CD14-positive monocyte (primary cell): Measurements from ENCODE around the gene PHYKPL. TPM values are rescaled to one million over a fixed set of nuclear protein-coding genes. Genes with fewer than 3 reads are reported as not detected.

Experiments
- DNase-seq, 3 donors: peaks; one replicate each; pipeline ENCODE4 v3.0.0-alpha.2; 2011 to 2022
- H2AFZ ChIP-seq: 2 replicates; pipeline ENCODE4 v1.6.0; 2012; ENCODE audit warnings: mild to moderate bottlenecking, low read depth, low read length, inconsistent platforms; ENCODE audit not compliant: insufficient read depth, poor library complexity, severe bottlenecking
- H3K27ac ChIP-seq, 2 donors: 1 replicate in 1 of 2; 2 replicates in 1 of 2; pipeline ENCODE4 v1.5.1; 2012 to 2013; ENCODE audit warnings: low read length in 2 of 2, control low read depth in 1 of 2, inconsistent platforms in 1 of 2, low read depth in 1 of 2, mild to moderate bottlenecking in 1 of 2
- H3K27me3 ChIP-seq, 2 donors: one replicate each; pipeline versions ENCODE4 v1.6.0 to v1.6.1; 2011 to 2013; ENCODE audit warnings: low read length in 2 of 2; ENCODE audit not compliant: control insufficient read depth in 2 of 2, insufficient read depth in 2 of 2
- H3K36me3 ChIP-seq, 2 donors: replicated peaks in 1 of 2; 1 replicate in 1 of 2; 2 replicates in 1 of 2; pipeline versions ENCODE4 v1.5.1 to v1.6.1; 2012 to 2013; ENCODE audit warnings: low read length in 2 of 2, control low read depth in 1 of 2, inconsistent platforms in 1 of 2, mild to moderate bottlenecking in 1 of 2; ENCODE audit not compliant: insufficient read depth in 2 of 2, control insufficient read depth in 1 of 2
- H3K4me1 ChIP-seq, 2 donors: 1 replicate in 1 of 2; 2 replicates in 1 of 2; pipeline versions ENCODE4 v1.5.1 to v1.6.1; 2012 to 2013; ENCODE audit warnings: low read length in 2 of 2, control low read depth in 1 of 2, inconsistent platforms in 1 of 2, mild to moderate bottlenecking in 1 of 2, moderate library complexity in 1 of 2; ENCODE audit not compliant: insufficient read depth in 2 of 2, control insufficient read depth in 1 of 2
- H3K4me2 ChIP-seq: replicated peaks from 2 replicates; pipeline ENCODE3; 2012; ENCODE audit warnings: low read length, moderate library complexity, mild to moderate bottlenecking; ENCODE audit not compliant: poor library complexity, severe bottlenecking; ENCODE audit errors: extremely low read depth
- H3K4me3 ChIP-seq, 3 experiments: fragments of 200-600 bp in 1 of 3; sonication (generic) in 1 of 3; replicated peaks in 1 of 3; 1 replicate in 2 of 3; 2 replicates in 1 of 3; pipeline ENCODE4 v1.5.1; 2011 to 2013; ENCODE audit warnings: low read length in 3 of 3, mild to moderate bottlenecking in 3 of 3, control low read depth in 2 of 3, low read depth in 2 of 3, inconsistent platforms in 1 of 3, moderate library complexity in 1 of 3
- H3K79me2 ChIP-seq: 2 replicates; pipeline ENCODE4 v1.6.0; 2012; ENCODE audit warnings: mild to moderate bottlenecking, control low read depth, inconsistent platforms, low read length, moderate library complexity; ENCODE audit not compliant: insufficient read depth
- H3K9ac ChIP-seq: 2 replicates; pipeline ENCODE4 v1.6.0; 2017; ENCODE audit warnings: low read length, mild to moderate bottlenecking; ENCODE audit not compliant: insufficient read depth, poor library complexity, severe bottlenecking
- H3K9me3 ChIP-seq, 2 donors: replicated peaks in 1 of 2; 1 replicate in 1 of 2; 2 replicates in 1 of 2; pipeline versions ENCODE4 v1.5.1 to v1.6.1; 2012 to 2013; ENCODE audit warnings: low read length in 2 of 2, control low read depth in 1 of 2; ENCODE audit not compliant: control insufficient read depth in 1 of 2, insufficient read depth in 1 of 2
- H4K20me1 ChIP-seq: 2 replicates; pipeline ENCODE4 v1.6.0; 2012; ENCODE audit warnings: mild to moderate bottlenecking, low read length, control low read depth, moderate library complexity; ENCODE audit not compliant: insufficient read depth
- H3K27ac Mint-ChIP-seq, 7 donors: one replicate each; pipeline ENCODE4 v1.8.0; 2020; ENCODE audit warnings: mild to moderate bottlenecking in 7 of 7, mixed read lengths in 7 of 7, moderate library complexity in 6 of 7, inconsistent platforms in 2 of 7
- H3K27me3 Mint-ChIP-seq, 3 donors: one replicate each; pipeline ENCODE4 v1.8.0; 2021 to 2022; ENCODE audit warnings: low read depth in 3 of 3, mild to moderate bottlenecking in 3 of 3, mixed read lengths in 3 of 3, moderate library complexity in 3 of 3, inconsistent platforms in 1 of 3
- H3K36me3 Mint-ChIP-seq, 2 donors: one replicate each; pipeline ENCODE4 v1.8.0; 2020; ENCODE audit warnings: mixed read lengths in 2 of 2, inconsistent platforms in 1 of 2, mild to moderate bottlenecking in 1 of 2
- H3K4me1 Mint-ChIP-seq: one replicate; pipeline ENCODE4 v1.8.0; 2020; ENCODE audit warnings: mild to moderate bottlenecking, mixed read lengths
- H3K4me3 Mint-ChIP-seq, 2 donors: one replicate each; pipeline ENCODE4 v1.8.0; 2020; ENCODE audit warnings: mild to moderate bottlenecking in 2 of 2, mixed read lengths in 2 of 2, moderate library complexity in 1 of 2
- H3K9me3 Mint-ChIP-seq, 7 donors: one replicate each; pipeline ENCODE4 v1.8.0; 2020 to 2022; ENCODE audit warnings: mixed read lengths in 7 of 7, mild to moderate bottlenecking in 6 of 7, moderate library complexity in 6 of 7, inconsistent platforms in 2 of 7
- CTCF ChIP-seq: fragments of 200-600 bp; IDR thresholded peaks from one replicate; pipeline ENCODE4 v1.8.0; 2022; ENCODE audit warnings: antibody characterized with exemption, mild to moderate bottlenecking
- WGBS: methylation state at CpG from one replicate; pipeline ENCODE4 v1.1.5; 2013; ENCODE audit warnings: missing lambda C conversion rate; ENCODE audit not compliant: insufficient coverage; 5-methylcytosine and 5-hydroxymethylcytosine counted together
- intact Hi-C, 2 donors: fragments of 100-400 bp; cut with micrococcal nuclease; formaldehyde crosslinking; loops; one replicate each; pipeline versions ENCODE4 v1.15.0 to v1.15.1; 2023
- polyA plus RNA-seq, 3 donors: library from polyadenylated mRNA; depleted of rRNA in 1 of 3; unstranded in 2 of 3; stranded (reverse) in 1 of 3; fragments of 300-500 nt in 2 of 3; fragments of >200 nt in 1 of 3; fragmentation: Illumina TruSeq in 2 of 3; gene quantifications; 1 replicate in 2 of 3; 2 replicates in 1 of 3; pipeline ENCODE4 v1.2.3, GENCODE V29; 2012 to 2021

Gene PHYKPL
- polyA plus RNA-seq, 3 donors = 39.2 to 199 (median 43.0) TPM

DNA sequence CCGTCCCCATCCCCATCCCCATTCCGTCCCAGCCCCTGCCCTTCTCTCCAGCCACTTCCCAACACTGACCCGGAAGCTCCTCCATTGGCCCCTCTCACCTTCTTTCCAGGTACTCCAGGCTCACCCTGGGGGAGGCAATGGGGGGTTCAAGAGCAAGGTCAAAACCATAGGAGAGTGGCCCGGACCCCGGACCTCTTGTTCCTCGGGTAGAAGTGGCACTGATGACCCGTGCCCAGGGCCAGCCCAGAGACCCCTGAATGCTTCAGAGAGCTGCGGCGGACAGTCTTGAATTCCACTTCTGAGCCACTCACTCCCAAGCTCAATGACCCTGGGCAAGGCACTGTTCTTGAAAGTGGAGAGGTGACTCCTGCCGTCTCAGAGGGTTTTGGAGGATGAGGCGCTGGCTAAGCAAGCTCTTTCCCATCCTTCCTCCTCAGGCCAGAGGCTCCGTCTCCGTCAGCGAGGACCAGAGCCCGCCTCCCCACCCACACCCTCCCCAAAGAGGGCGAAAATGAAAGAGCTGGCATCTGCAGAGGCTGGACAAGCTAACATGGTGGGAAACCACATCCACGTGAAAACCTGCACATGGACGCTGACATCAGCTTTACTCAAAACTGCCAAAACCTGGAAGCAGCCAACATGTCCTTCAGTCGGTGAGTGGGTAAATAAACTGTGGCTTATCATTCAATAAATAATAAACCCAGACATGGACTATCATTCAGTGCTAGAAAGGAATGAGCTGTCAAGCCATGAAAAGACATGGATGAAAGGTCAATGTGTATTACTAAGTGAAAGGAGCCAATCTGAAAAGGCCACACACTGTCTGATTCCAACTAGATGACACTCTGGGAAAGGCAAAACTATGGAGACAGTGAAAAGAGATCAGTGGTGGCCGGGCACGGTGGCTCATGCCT lies 27.3 kb upstream of the PHYKPL start:
- Histone ChIP-seq H4K20me1 (no peaks in the 10 kb centered on the region), H3K9me3 (no peaks in the 10 kb centered on the region), H2AFZ (no peak overlapping the region), H3K27ac (no peak overlapping the region), H3K4me3 (no peak overlapping the region), H3K27me3 (no peaks in the 10 kb centered on the region), H3K36me3 (no peaks in the 10 kb centered on the region), H3K4me2 (no peak overlapping the region), H3K9ac (no peak overlapping the region), H3K4me1 (no peaks in the 10 kb centered on the region), H3K79me2 (no peaks in the 10 kb centered on the region)
- Mint-ChIP-seq H3K4me3 (no peak overlapping the region), H3K27ac (no peak overlapping the region), H3K27me3 (peaks cover 0 to 2% (median 0%) of the 10 kb centered on the region in 3 donors), H3K36me3 (no peaks in the 10 kb centered on the region), H3K4me1 (no peaks in the 10 kb centered on the region), H3K9me3 (peaks cover 0 to 3% (median 0%) of the 10 kb centered on the region in 7 donors)
- no peak for TF ChIP-seq CTCF
- intact Hi-C loops = no loop called here
- DNase-seq = no peak
- 95% methylated on average over 3 of the region's 21 CpGs for WGBS

DNA sequence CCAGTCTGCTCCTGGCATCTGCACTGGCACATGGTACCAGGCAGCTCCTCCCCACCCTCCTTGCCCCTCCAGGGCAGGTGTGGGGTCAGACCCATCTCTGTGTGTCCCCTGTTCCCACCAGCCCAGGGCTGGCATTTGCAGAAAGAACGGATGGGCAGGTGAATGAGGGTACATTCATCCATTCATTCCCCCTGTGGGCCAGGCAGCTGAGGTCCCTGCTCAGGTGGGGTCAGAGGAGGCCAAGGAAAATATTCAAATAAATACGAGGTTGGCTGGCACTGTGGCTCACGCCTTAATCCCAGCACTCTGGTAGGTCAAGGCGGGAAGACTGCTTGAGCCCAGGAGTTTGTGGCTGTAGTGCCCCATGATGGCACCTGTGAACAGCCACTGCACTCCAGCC lies 25.0 kb upstream of the PHYKPL start:
- Histone ChIP-seq H3K4me2 (no peak overlapping the region), H3K4me1 (no peaks in the 10 kb centered on the region), H4K20me1 (no peaks in the 10 kb centered on the region), H3K9ac (no peak overlapping the region), H3K9me3 (no peaks in the 10 kb centered on the region), H3K27ac (no peak overlapping the region), H3K79me2 (no peaks in the 10 kb centered on the region), H3K27me3 (no peaks in the 10 kb centered on the region), H3K4me3 (no peak overlapping the region), H3K36me3 (no peaks in the 10 kb centered on the region), H2AFZ (no peak overlapping the region)
- no peak overlapping the region for H3K4me3 Mint-ChIP-seq
- no peak for DNase-seq
- H3K36me3 Mint-ChIP-seq = no peaks in the 10 kb centered on the region
- WGBS = 91% methylated on average over 4 of the region's 4 CpGs
- no peak for TF ChIP-seq CTCF
- no peaks in the 10 kb centered on the region for H3K4me1 Mint-ChIP-seq
- no peaks in the 10 kb centered on the region for H3K9me3 Mint-ChIP-seq
- no peak overlapping the region for H3K27ac Mint-ChIP-seq
- intact Hi-C loops = no loop called here
- H3K27me3 Mint-ChIP-seq = peaks cover 0 to 1% (median 0%) of the 10 kb centered on the region in 3 donors
